HepG2 (cell line): ENCODE data around the gene SLIT1. TPM values are rescaled to one million over a fixed set of nuclear protein-coding genes. Genes with fewer than 3 reads are reported as not detected.

Experiments
- ELF3 ChIP-seq: IDR thresholded peaks from 2 replicates; pipeline ENCODE4 v1.6.1; 2016; ENCODE audit warnings: missing genetic modification reagents, missing compliant biosample characterization
- FIP1L1 ChIP-seq: fragments of 200-400 bp; formaldehyde crosslinking; IDR thresholded peaks from 2 replicates; pipeline ENCODE4 v1.6.1; 2018; ENCODE audit warnings: low read depth, mild to moderate bottlenecking, low read length, moderate library complexity, borderline replicate concordance; ENCODE audit not compliant: insufficient read depth
- IKZF4 ChIP-seq: sonication (generic); formaldehyde crosslinking; IDR thresholded peaks from 2 replicates; pipeline ENCODE4 v1.5.1; 2020; ENCODE audit warnings: borderline replicate concordance, mild to moderate bottlenecking, low read depth, missing genetic modification reagents; ENCODE audit errors: not compliant biosample characterization
- NFKBIZ ChIP-seq: IDR thresholded peaks from 2 replicates; pipeline ENCODE4 v1.6.1; 2018; ENCODE audit warnings: missing genetic modification reagents, missing compliant biosample characterization
- RAD21 ChIP-seq: fragments of 450-650 bp; formaldehyde crosslinking; IDR thresholded peaks from 2 replicates; pipeline ENCODE4 v1.5.0; 2020; ENCODE audit warnings: mild to moderate bottlenecking
- RBM39 ChIP-seq: fragments of 200-400 bp; formaldehyde crosslinking; IDR thresholded peaks from one replicate; pipeline ENCODE4 v1.6.1; 2018; ENCODE audit warnings: antibody characterized with exemption, mild to moderate bottlenecking, low read depth, low read length; ENCODE audit not compliant: poor library complexity, severe bottlenecking
- RXRB ChIP-seq: IDR thresholded peaks from 2 replicates; pipeline ENCODE4 v1.6.1; 2016; ENCODE audit warnings: borderline replicate concordance, missing genetic modification reagents, missing compliant biosample characterization
- TGIF2 ChIP-seq: IDR thresholded peaks from 2 replicates; pipeline ENCODE4 v1.6.1; 2016; ENCODE audit warnings: control low read depth, missing compliant biosample characterization
- ZMYM4 ChIP-seq: sonication (generic); formaldehyde crosslinking; IDR thresholded peaks from 2 replicates; pipeline ENCODE4 v1.8.1; 2023; ENCODE audit warnings: mild to moderate bottlenecking, missing genetic modification reagents
- ZNF230 ChIP-seq: sonication (generic); formaldehyde crosslinking; IDR thresholded peaks from 2 replicates; pipeline ENCODE4 v1.4.0; 2020; ENCODE audit warnings: mild to moderate bottlenecking, missing genetic modification reagents
- ZNF572 ChIP-seq: sonication (generic); formaldehyde crosslinking; IDR thresholded peaks from 2 replicates; pipeline ENCODE4 v1.5.1; 2020; ENCODE audit warnings: mild to moderate bottlenecking, missing genetic modification reagents
- ZNF879 ChIP-seq: sonication (generic); formaldehyde crosslinking; IDR thresholded peaks from 2 replicates; pipeline ENCODE4 v1.8.1; 2023; ENCODE audit warnings: missing genetic modification reagents
- polyA plus RNA-seq, 8 experiments: library from polyadenylated mRNA; depleted of rRNA in 3 of 8; stranded (reverse) in 7 of 8; unstranded in 1 of 8; fragments of >200 nt; fragmentation: Illumina TruSeq in 4 of 8; extraction: Trizol in 4 of 8; gene quantifications; 2 replicates each; pipeline versions ENCODE4 v1.2.1 to v1.2.3, GENCODE V29; 2011 to 2016; ENCODE audit warnings: low read depth in 4 of 8, missing spikeins in 1 of 8, mixed read lengths in 1 of 8; ENCODE audit not compliant: insufficient read depth in 1 of 8
- total RNA-seq, 5 experiments: library from RNA; depleted of rRNA; stranded (reverse); fragments of >200 nt; fragmentation: Illumina TruSeq; extraction: Trizol; gene quantifications; 2 replicates each; pipeline ENCODE4 v1.2.3, GENCODE V29; 2016; ENCODE audit warnings: low read depth in 1 of 5
- TF ChIP-seq, protein P1 (sequence below): sonication (generic); formaldehyde crosslinking; IDR thresholded peaks from 2 replicates; pipeline ENCODE4 v1.4.0; 2020; ENCODE audit warnings: mild to moderate bottlenecking, missing genetic modification reagents
- TF ChIP-seq, protein P2 (sequence below): sonication (generic); formaldehyde crosslinking; IDR thresholded peaks from 2 replicates; pipeline ENCODE4; 2020; ENCODE audit warnings: missing genetic modification reagents, mild to moderate bottlenecking, borderline replicate concordance
- TF ChIP-seq, protein P3 (sequence below): sonication (generic); formaldehyde crosslinking; IDR thresholded peaks from 2 replicates; pipeline ENCODE4 v1.8.0; 2023; ENCODE audit warnings: mild to moderate bottlenecking, missing genetic modification reagents
- TF ChIP-seq, protein P4 (sequence below): sonication (generic); formaldehyde crosslinking; IDR thresholded peaks from 2 replicates; pipeline ENCODE4 v1.4.0; 2020; ENCODE audit warnings: missing genetic modification reagents
- TF ChIP-seq, protein P5 (sequence below): sonication (generic); formaldehyde crosslinking; IDR thresholded peaks from 2 replicates; pipeline ENCODE4 v1.4.0; 2020; ENCODE audit warnings: missing genetic modification reagents

The SLIT1 gene
- total and polyA plus RNA-seq, 2 of the 13 experiments (the other 11 are each of a cell fraction or from before 2014, with no cell fraction given), result 0.09 to 0.33 TPM

DNA sequence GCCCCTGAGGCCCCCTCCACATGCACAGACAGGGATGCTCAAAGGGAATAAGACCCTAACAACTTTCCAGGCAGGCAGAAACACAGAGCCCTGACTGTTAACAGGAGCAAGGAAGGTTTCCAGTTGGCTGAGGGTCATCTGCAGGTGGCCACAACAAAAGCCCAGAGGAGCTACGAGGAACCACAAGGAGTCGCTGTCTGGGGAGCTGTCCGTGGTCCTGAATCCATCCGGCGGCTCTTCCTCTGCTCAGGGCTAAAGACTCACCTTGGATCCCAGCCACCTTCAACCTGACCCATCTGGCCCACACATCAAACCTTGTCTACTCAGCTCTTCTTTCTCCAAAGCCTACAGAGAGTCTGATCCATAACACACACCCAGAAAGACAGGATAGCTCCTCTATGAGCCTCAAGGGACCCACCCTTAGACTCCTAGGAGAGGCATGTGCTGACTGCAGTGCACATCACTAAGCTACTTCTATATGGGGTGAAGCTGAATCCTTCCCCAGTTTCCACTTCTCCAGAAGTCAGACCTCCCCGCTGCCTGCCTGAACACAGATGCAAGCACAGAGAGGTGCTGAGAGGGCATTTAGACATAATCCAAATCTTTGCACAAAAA, 104.0 kb downstream of the SLIT1 start (continued):
- TF ChIP-seq ZNF572 (CRISPR knock-in tag) (no peak), NFKBIZ (CRISPR knock-in tag) (peak; percentile 95), ZNF230 (CRISPR knock-in tag) (peak; percentile 85; the same call in 1 of the 2 replicates), ELF3 (CRISPR knock-in tag) (peak; percentile 90), ZMYM4 (peak; percentile 79), IKZF4 (peak; percentile 96), FIP1L1 (no peak), RXRB (CRISPR knock-in tag) (peak; percentile 83), RAD21 (CRISPR knock-in tag) (peak; percentile 86), TGIF2 (CRISPR knock-in tag) (peak; percentile 97), ZNF879 (CRISPR knock-in tag) (0 out of 2 replicates have a peak, but pooled peaks have one; percentile 62), RBM39 (no peak)
- TF ChIP-seq, protein P1, sequence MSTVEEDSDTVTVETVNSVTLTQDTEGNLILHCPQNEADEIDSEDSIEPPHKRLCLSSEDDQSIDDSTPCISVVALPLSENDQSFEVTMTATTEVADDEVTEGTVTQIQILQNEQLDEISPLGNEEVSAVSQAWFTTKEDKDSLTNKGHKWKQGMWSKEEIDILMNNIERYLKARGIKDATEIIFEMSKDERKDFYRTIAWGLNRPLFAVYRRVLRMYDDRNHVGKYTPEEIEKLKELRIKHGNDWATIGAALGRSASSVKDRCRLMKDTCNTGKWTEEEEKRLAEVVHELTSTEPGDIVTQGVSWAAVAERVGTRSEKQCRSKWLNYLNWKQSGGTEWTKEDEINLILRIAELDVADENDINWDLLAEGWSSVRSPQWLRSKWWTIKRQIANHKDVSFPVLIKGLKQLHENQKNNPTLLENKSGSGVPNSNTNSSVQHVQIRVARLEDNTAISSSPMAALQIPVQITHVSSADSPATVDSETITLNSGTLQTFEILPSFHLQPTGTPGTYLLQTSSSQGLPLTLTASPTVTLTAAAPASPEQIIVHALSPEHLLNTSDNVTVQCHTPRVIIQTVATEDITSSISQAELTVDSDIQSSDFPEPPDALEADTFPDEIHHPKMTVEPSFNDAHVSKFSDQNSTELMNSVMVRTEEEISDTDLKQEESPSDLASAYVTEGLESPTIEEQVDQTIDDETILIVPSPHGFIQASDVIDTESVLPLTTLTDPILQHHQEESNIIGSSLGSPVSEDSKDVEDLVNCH (CRISPR knock-in tag), result no peak
- TF ChIP-seq, protein P2, sequence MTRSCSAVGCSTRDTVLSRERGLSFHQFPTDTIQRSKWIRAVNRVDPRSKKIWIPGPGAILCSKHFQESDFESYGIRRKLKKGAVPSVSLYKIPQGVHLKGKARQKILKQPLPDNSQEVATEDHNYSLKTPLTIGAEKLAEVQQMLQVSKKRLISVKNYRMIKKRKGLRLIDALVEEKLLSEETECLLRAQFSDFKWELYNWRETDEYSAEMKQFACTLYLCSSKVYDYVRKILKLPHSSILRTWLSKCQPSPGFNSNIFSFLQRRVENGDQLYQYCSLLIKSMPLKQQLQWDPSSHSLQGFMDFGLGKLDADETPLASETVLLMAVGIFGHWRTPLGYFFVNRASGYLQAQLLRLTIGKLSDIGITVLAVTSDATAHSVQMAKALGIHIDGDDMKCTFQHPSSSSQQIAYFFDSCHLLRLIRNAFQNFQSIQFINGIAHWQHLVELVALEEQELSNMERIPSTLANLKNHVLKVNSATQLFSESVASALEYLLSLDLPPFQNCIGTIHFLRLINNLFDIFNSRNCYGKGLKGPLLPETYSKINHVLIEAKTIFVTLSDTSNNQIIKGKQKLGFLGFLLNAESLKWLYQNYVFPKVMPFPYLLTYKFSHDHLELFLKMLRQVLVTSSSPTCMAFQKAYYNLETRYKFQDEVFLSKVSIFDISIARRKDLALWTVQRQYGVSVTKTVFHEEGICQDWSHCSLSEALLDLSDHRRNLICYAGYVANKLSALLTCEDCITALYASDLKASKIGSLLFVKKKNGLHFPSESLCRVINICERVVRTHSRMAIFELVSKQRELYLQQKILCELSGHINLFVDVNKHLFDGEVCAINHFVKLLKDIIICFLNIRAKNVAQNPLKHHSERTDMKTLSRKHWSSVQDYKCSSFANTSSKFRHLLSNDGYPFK (CRISPR knock-in tag), result 0 out of 2 replicates have a peak, but pooled peaks have one; percentile 29
- TF ChIP-seq, protein P3, sequence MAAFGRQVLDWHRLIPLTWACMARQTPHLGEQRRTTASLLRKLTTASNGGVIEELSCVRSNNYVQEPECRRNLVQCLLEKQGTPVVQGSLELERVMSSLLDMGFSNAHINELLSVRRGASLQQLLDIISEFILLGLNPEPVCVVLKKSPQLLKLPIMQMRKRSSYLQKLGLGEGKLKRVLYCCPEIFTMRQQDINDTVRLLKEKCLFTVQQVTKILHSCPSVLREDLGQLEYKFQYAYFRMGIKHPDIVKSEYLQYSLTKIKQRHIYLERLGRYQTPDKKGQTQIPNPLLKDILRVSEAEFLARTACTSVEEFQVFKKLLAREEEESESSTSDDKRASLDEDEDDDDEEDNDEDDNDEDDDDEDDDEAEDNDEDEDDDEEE, result peak; percentile 97
- TF ChIP-seq, protein P4, sequence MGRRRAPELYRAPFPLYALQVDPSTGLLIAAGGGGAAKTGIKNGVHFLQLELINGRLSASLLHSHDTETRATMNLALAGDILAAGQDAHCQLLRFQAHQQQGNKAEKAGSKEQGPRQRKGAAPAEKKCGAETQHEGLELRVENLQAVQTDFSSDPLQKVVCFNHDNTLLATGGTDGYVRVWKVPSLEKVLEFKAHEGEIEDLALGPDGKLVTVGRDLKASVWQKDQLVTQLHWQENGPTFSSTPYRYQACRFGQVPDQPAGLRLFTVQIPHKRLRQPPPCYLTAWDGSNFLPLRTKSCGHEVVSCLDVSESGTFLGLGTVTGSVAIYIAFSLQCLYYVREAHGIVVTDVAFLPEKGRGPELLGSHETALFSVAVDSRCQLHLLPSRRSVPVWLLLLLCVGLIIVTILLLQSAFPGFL (CRISPR knock-in tag), result peak; percentile 95
- TF ChIP-seq, protein P5, sequence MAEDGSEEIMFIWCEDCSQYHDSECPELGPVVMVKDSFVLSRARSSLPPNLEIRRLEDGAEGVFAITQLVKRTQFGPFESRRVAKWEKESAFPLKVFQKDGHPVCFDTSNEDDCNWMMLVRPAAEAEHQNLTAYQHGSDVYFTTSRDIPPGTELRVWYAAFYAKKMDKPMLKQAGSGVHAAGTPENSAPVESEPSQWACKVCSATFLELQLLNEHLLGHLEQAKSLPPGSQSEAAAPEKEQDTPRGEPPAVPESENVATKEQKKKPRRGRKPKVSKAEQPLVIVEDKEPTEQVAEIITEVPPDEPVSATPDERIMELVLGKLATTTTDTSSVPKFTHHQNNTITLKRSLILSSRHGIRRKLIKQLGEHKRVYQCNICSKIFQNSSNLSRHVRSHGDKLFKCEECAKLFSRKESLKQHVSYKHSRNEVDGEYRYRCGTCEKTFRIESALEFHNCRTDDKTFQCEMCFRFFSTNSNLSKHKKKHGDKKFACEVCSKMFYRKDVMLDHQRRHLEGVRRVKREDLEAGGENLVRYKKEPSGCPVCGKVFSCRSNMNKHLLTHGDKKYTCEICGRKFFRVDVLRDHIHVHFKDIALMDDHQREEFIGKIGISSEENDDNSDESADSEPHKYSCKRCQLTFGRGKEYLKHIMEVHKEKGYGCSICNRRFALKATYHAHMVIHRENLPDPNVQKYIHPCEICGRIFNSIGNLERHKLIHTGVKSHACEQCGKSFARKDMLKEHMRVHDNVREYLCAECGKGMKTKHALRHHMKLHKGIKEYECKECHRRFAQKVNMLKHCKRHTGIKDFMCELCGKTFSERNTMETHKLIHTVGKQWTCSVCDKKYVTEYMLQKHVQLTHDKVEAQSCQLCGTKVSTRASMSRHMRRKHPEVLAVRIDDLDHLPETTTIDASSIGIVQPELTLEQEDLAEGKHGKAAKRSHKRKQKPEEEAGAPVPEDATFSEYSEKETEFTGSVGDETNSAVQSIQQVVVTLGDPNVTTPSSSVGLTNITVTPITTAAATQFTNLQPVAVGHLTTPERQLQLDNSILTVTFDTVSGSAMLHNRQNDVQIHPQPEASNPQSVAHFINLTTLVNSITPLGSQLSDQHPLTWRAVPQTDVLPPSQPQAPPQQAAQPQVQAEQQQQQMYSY, result peak; percentile 80; the same call in 1 of the 2 replicates
